Measurements from ENCODE around the gene PCNX1. TPM values are rescaled to one million over a fixed set of nuclear protein-coding genes. Genes with fewer than 3 reads are reported as not detected.

Gene PCNX1
- total and polyA plus RNA-seq, 9 of the 15 experiments (the other 6 are each of a cell fraction or from before 2014, with no cell fraction given), result 0.30 to 4.5 (median 2.3) TPM

DNA sequence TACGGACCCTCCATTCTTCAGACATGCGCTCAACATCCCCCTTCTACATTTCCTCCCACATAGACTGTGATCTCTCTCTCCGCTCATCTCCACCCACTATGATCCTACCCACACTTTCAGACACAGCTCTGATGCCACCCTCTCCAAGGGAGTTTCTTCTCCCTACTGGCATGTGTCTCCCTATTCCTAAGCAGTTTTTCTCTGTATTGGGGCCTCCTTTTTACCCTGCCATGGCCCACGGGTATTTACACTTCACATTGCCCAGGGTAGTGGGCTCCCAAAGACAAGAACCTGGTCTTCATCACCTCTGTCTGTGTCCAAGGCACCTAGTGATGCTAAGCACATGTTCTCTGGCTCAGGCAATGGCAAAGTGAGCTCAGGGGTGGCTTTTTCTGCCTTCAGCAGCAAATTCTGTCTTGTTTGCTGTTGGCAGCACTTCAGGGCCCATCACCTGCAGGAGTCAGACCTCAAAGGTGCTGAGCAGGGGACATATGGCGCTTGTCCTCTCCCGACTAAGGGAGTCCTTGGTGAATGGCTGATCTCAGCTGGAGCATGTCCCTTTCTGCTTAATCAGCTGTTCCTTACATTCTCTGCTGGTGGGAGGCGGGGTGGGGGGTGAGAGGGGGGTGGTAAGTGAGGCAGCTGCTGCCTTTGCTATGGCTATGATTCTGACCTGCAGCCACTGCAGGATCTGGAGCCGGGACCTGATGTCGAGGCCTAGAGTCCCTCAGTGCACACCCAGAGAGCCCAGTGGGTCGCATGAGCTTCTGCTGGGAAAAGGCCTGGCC, 256.8 kb downstream of the PCNX1 start:
- CTCF ChIA-PET (ENCODE audit: low intra/inter-chr PET ratio), result no interaction called here
- Histone ChIP-seq H3K9ac (ENCODE audit: insufficient read depth in 1 of 2, low read depth in 2 of 2, low read length in 2 of 2) (no peak overlapping the region), H2AFZ (ENCODE audit: low read depth, low read length) (no peak overlapping the region), H3K79me2 (ENCODE audit: control insufficient read depth, insufficient read depth, low read length) (no peaks in the 10 kb centered on the region), H3K4me2 (ENCODE audit: insufficient read depth, low read length) (no peak overlapping the region), H3K36me3 (ENCODE audit: control insufficient read depth, insufficient read depth, low read length) (no peaks in the 10 kb centered on the region), H3K9me1 (ENCODE audit: control insufficient read depth, insufficient read depth, low read length) (no peaks in the 10 kb centered on the region), H3K4me3 (no peak overlapping the region), H3K9me3 (replicated peaks; ENCODE audit: control insufficient read depth, insufficient read depth, low read depth, low read length) (no peaks in the 10 kb centered on the region), H3K27ac (ENCODE audit: extremely low read depth, low read depth, low read length) (no peak overlapping the region), H4K20me1 (replicated peaks; ENCODE audit: control insufficient read depth, insufficient read depth, low read length) (no peaks in the 10 kb centered on the region), H3K4me1 (replicated peaks in 1 of 2; ENCODE audit: control insufficient read depth in 2 of 2, insufficient read depth in 2 of 2, low read length in 2 of 2) (no peaks in the 10 kb centered on the region; a peak in 1 of 5 replicates), H3K27me3 (ENCODE audit: control insufficient read depth in 2 of 2, insufficient read depth in 2 of 2, low read length in 2 of 2) (peaks cover 0 to 10% of the 10 kb centered on the region in 2 experiments; a peak in 1 of 5 replicates)
- ATAC-seq (no peak), FAIRE-seq (no peak), DNase-seq (ENCODE audit: extremely low read depth in 1 of 4, low spot score in 3 of 4) (no peak)
- BruUV-seq (replicated peaks), result no TSS peak
- WGBS (ENCODE audit: insufficient coverage, low coverage, missing lambda C conversion rate), result 28% methylated on average over 8 of the region's 10 CpGs
- POLR2A ChIA-PET, result no interaction called here
- in situ Hi-C loops (cut with MboI), result no loop called here
- intact Hi-C loops (cut with micrococcal nuclease), result no loop called here
- TF ChIP-seq, protein P1, sequence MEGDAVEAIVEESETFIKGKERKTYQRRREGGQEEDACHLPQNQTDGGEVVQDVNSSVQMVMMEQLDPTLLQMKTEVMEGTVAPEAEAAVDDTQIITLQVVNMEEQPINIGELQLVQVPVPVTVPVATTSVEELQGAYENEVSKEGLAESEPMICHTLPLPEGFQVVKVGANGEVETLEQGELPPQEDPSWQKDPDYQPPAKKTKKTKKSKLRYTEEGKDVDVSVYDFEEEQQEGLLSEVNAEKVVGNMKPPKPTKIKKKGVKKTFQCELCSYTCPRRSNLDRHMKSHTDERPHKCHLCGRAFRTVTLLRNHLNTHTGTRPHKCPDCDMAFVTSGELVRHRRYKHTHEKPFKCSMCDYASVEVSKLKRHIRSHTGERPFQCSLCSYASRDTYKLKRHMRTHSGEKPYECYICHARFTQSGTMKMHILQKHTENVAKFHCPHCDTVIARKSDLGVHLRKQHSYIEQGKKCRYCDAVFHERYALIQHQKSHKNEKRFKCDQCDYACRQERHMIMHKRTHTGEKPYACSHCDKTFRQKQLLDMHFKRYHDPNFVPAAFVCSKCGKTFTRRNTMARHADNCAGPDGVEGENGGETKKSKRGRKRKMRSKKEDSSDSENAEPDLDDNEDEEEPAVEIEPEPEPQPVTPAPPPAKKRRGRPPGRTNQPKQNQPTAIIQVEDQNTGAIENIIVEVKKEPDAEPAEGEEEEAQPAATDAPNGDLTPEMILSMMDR (IDR thresholded peaks at IDR 0.05 in 2 of 3, conservative IDR thresholded peaks at IDR 0.05 in 1 of 3; ENCODE audit: insufficient read depth in 2 of 3, low read depth in 1 of 3, low read length in 3 of 3), result no peak
- TF ChIP-seq CBX1 (IDR thresholded peaks at IDR 0.05; ENCODE audit: low read depth) (no peak), SRF (CRISPR knock-in tag; IDR thresholded peaks at IDR 0.05) (no peak), RBM25 (IDR thresholded peaks at IDR 0.05; ENCODE audit: low read depth, low read length, severe bottlenecking) (no peak), CBFA2T2 (conservative IDR thresholded peaks at IDR 0.05) (no peak), ZFPM2 (CRISPR knock-in tag; IDR thresholded peaks at IDR 0.05) (no peak), ZBTB17 (CRISPR knock-in tag; IDR thresholded peaks at IDR 0.05) (no peak), MYNN (IDR thresholded peaks at IDR 0.05) (no peak), MYNN (CRISPR knock-in tag; IDR thresholded peaks at IDR 0.05) (no peak), ZNF347 (CRISPR knock-in tag; IDR thresholded peaks at IDR 0.05; ENCODE audit: low read depth) (no peak), HNRNPL (IDR thresholded peaks at IDR 0.05; ENCODE audit: low read depth, low read length) (no peak), KAT7 (CRISPR knock-in tag; IDR thresholded peaks at IDR 0.05; ENCODE audit: borderline replicate concordance) (no peak), RBM39 (optimal IDR thresholded peaks at IDR 0.05; ENCODE audit: low read depth, low read length) (no peak)
- TF ChIP-seq, protein P2, sequence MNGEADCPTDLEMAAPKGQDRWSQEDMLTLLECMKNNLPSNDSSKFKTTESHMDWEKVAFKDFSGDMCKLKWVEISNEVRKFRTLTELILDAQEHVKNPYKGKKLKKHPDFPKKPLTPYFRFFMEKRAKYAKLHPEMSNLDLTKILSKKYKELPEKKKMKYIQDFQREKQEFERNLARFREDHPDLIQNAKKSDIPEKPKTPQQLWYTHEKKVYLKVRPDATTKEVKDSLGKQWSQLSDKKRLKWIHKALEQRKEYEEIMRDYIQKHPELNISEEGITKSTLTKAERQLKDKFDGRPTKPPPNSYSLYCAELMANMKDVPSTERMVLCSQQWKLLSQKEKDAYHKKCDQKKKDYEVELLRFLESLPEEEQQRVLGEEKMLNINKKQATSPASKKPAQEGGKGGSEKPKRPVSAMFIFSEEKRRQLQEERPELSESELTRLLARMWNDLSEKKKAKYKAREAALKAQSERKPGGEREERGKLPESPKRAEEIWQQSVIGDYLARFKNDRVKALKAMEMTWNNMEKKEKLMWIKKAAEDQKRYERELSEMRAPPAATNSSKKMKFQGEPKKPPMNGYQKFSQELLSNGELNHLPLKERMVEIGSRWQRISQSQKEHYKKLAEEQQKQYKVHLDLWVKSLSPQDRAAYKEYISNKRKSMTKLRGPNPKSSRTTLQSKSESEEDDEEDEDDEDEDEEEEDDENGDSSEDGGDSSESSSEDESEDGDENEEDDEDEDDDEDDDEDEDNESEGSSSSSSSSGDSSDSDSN (IDR thresholded peaks at IDR 0.05; ENCODE audit: borderline replicate concordance in 1 of 2, low read depth in 2 of 2, low read length in 2 of 2), result no peak
